ENCODE data around the gene PHF14. TPM values are rescaled to one million over a fixed set of nuclear protein-coding genes. Genes with fewer than 3 reads are reported as not detected.

Gene PHF14
- total RNA-seq, 2 experiments from 2014 or later, result 33.0 to 33.4 TPM

DNA sequence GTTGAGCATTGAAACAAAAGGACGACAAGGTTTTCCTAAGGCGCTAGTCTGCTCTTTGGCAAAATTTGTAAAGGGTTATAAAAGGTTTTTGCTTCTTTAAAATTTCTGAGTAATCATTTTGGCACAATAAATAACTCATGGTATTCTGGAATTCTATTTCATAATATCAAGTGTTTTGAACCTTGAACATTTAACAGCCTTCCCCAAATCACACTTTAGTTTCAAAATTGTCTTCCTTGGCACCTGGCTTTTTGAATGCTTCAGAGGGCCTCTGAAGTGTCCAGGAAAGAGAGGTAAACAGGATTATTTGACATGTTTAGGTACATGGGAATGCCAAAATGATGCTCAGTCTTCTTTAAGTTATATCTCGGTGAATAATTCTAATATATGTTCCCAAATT, 220.8 kb downstream of the PHF14 start:
- ChIA-PET CTCF (no interaction called here), POLR2A (no interaction called here)

DNA sequence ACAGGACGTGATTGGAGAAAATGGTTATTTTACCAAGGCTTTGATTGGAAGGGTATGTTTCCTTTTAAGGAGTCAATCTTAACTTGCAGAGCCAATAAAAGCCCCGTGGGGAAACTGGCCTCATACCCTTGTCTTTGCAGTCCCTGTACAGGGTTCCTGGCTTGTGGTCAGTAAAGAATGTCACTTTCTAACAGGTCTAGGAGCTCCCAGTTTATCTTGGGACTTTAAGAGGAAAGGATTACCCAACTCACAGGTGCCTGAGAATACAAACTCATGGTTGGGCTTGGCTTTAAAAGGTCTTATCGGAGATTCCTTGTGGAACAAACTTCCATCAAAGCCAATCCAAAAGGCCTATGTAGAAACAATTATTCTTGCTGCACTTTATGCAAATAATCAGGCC, 221.8 kb downstream of the PHF14 start:
- ChIA-PET CTCF (no interaction called here), POLR2A (no interaction called here)

DNA sequence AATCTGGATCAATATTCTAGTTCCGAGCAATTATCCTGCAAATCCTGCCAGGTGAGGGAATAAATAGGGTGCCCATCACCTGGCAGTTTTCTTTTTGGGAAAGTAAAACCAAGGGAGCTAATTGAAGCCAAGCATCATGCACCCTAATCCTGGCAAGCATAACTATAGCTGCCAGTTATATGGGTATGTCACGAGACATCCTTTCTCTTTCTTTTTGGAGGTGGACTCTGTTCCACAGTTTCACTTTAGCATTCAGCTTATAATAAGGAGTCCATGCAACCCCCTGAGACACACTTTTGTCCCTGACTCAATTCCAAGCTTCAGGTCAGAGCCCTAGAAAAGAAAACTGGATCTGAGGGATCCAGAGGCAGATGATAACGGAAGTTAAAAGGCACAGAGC, 222.5 kb downstream of the PHF14 start:
- ChIA-PET CTCF (no interaction called here), POLR2A (no interaction called here)

GRCh38 chr7:11203224-11203623, 229.6 kb downstream of the PHF14 start:
- CTCF ChIA-PET, result interaction anchor here (1.1 kb wide), 1 partner anchor 9 kb away, joined by 3 read pairs; no protein-coding TSS in a partner anchor
- POLR2A ChIA-PET, result no interaction called here

GRCh38 chr7:11203683-11204082, 230.0 kb downstream of the PHF14 start:
- ChIA-PET CTCF (interaction anchor here (1.1 kb wide), 1 partner anchor 9 kb away, joined by 3 read pairs; no protein-coding TSS in a partner anchor), POLR2A (no interaction called here)

GRCh38 chr7:11206177-11206899, 232.7 kb downstream of the PHF14 start:
- ChIA-PET POLR2A (no interaction called here), CTCF (no interaction called here)

- POLR2A ChIA-PET, result no interaction called here
Measured at GRCh38 chr7:11207565-11207964, 233.9 kb downstream of the PHF14 start.

GRCh38 chr7:11208883-11209465, 235.3 kb downstream of the PHF14 start:
- CTCF ChIA-PET, result no interaction called here

More at GRCh38 chr7:11207565-11207964, 233.9 kb downstream of the PHF14 start:
- CTCF ChIA-PET, result no interaction called here

DNA sequence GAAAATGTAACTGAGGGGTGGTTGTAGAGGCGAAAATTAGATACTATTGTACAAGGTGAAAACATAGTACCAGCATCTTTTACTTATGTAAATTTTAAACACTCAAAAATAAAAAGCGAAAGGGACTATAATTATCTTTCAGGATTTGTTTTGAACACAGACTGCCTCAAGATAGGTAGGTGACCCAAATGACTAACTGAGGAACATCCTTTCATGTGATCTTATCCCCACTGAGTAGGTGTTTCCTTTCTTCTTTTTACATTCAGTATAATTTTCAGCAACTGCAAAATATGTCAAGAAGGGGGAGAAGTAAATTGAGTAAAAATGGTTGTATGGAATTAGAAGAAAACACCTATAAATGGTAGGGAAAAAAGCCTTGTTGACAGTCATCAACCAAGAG, 236.7 kb downstream of the PHF14 start:
- POLR2A ChIA-PET, result no interaction called here
- CTCF ChIA-PET, result no interaction called here

More at GRCh38 chr7:11208883-11209465, 235.3 kb downstream of the PHF14 start:
- POLR2A ChIA-PET, result no interaction called here

DNA sequence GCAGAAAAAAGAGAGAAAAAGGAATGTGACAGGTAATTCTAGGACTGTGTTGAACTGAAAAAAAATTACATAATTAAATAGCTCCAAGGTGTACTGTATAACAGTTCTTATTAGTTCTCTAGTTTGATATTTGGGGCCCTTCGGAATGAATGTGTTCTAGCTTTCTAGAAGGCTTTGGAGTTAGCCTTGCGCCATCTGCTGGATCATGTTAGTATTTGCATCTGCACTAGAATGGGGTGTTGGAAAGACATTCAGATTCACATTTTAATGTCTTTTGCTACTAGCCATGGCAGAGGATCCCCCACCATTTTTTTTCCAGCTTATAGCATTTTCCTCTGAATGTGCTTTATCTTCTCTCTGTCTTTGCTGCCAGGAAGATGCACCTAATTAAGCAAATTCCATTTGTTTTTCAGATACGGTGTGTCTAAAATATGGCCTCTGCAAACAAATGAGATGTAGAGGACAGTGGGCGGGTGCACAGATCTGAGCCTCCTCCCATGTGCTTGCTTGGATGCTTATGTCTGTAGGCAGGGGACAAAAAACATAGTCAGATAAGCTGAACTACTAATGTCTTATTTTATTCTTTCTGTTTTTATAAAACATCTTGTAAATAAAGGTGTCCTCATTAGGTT, 238.5 kb downstream of the PHF14 start:
- POLR2A ChIA-PET, result no interaction called here
- CTCF ChIA-PET, result interaction anchor here (0.8 to 1.2 kb wide), 3 partner anchors 9 to 33 kb away, joined by 3 to 5 read pairs (median 3); no protein-coding TSS in a partner anchor

- ChIA-PET POLR2A (no interaction called here), CTCF (interaction anchor here (0.8 to 1.1 kb wide), 2 partner anchors 10 to 32 kb away, joined by 3 read pairs; no protein-coding TSS in a partner anchor)
Measured at GRCh38 chr7:11212816-11213215, 239.1 kb downstream of the PHF14 start.

DNA sequence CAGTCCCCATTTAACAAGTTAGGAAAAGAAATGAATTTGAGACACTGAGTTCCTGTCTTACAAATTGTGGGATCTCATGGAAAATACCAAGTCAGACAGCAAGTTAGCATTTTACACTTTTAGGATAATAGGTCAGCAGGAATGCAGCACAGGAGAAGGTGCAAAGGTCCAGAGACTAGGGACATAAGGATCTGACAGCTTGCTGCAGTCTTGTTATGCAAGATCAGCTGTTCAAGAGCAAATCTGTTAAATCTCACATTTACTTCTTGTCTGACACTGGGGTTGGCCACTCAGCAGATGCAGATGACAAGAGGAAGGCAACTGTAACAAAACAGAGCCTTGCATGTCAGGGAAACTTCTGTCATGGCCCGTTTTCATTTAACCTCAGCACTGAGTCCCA, 239.6 kb downstream of the PHF14 start:
- ChIA-PET POLR2A (no interaction called here), CTCF (no interaction called here)

- POLR2A ChIA-PET, result no interaction called here
- CTCF ChIA-PET, result no interaction called here
Measured at GRCh38 chr7:11216276-11216675, 242.6 kb downstream of the PHF14 start.

DNA sequence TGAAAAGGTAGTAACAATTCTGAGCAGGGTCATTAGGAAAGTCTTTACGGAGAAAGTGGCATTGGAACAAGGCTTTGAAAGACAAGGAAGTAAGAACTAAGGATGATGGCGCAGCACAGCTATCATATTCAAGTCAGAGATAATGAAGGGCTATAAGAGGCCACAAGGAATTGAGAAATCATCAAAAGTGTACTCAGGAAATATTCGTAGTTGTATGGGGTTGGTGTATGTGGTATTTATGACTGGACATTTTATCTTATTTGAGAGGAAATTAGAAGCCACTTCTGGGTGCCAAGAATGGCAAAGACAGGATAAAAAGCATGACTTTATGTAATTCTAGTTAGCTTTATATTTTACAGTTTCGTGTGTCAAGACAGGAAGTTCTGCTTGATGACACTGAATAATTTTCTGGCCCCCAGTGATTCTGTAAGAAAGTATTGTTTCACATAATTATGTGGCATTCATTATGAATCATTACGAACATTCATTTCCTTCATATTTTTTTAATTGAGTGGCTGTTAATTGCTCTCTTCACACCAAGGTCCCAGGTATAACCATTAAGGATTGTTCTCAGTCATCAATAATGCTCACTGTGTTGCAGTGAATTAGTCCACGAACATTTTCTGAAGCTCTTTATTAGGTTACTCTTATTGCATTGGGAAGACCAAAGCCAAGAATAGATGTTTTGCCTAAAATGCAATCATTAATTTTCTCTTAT, 244.3 kb downstream of the PHF14 start:
- CTCF ChIA-PET, result no interaction called here
- POLR2A ChIA-PET, result no interaction called here
